Duodenal mucosa (tissue), 2 donors: ENCODE data around the gene STUB1.
A peak's percentile ranks its signal among the peaks of the same experiment; 100 is the strongest.

ENCODE experiments used
- H3K27ac ChIP-seq: one replicate; pipeline ENCODE4 v1.7.0; 2013; ENCODE audit warnings: low read depth, low read length
- H3K27me3 ChIP-seq, 2 donors: one replicate each; pipeline ENCODE4 v1.7.0; 2013; ENCODE audit warnings: low read length in 2 of 2, control low read depth in 1 of 2; ENCODE audit not compliant: insufficient read depth in 2 of 2, control insufficient read depth in 1 of 2
- H3K36me3 ChIP-seq, 2 donors: one replicate each; pipeline ENCODE4 v1.7.0; 2013; ENCODE audit warnings: low read length in 2 of 2, control low read depth in 1 of 2; ENCODE audit not compliant: insufficient read depth in 2 of 2, control insufficient read depth in 1 of 2
- H3K4me1 ChIP-seq, 2 donors: one replicate each; pipeline ENCODE4 v1.7.0; 2013; ENCODE audit warnings: low read length in 2 of 2, control low read depth in 1 of 2; ENCODE audit not compliant: insufficient read depth in 2 of 2, control insufficient read depth in 1 of 2
- H3K4me3 ChIP-seq, 2 donors: one replicate each; pipeline ENCODE4 v1.7.0; 2013; ENCODE audit warnings: low read length in 2 of 2, low read depth in 1 of 2
- H3K9ac ChIP-seq, 2 donors: one replicate each; pipeline ENCODE4 v1.7.0; 2013; ENCODE audit warnings: low read length in 2 of 2, low read depth in 1 of 2
- H3K9me3 ChIP-seq, 2 donors: one replicate each; pipeline ENCODE4 v1.7.0; 2013; ENCODE audit warnings: low read length in 2 of 2, control low read depth in 1 of 2; ENCODE audit not compliant: control insufficient read depth in 1 of 2

STUB1 gene

GRCh38 chr16:672851-673250 lies 7.4 kb upstream of the STUB1 start:
- H3K4me3 ChIP-seq = no peak overlapping the region
- no peak overlapping the region for H3K9ac ChIP-seq
- peaks cover 22 to 49% of the 10 kb centered on the region in 2 donors for H3K36me3 ChIP-seq
- H3K9me3 ChIP-seq = no peaks in the 10 kb centered on the region
- H3K4me1 ChIP-seq = peaks cover 24 to 31% of the 10 kb centered on the region in 2 donors
- no peak overlapping the region for H3K27ac ChIP-seq
- no peaks in the 10 kb centered on the region for H3K27me3 ChIP-seq

GRCh38 chr16:673399-673991 lies 6.7 kb upstream of the STUB1 start:
- Histone ChIP-seq H3K9ac (no peak overlapping the region), H3K27me3 (no peaks in the 10 kb centered on the region), H3K36me3 (peaks cover 22 to 49% of the 10 kb centered on the region in 2 donors), H3K9me3 (no peaks in the 10 kb centered on the region), H3K4me3 (no peak overlapping the region), H3K4me1 (peaks cover 24 to 31% of the 10 kb centered on the region in 2 donors), H3K27ac (no peak overlapping the region)

- Histone ChIP-seq H3K27ac (no peak overlapping the region), H3K27me3 (no peaks in the 10 kb centered on the region), H3K4me1 (peaks cover 17 to 22% of the 10 kb centered on the region in 2 donors), H3K9ac (no peak overlapping the region), H3K9me3 (no peaks in the 10 kb centered on the region), H3K4me3 (no peak overlapping the region), H3K36me3 (peaks cover 22 to 48% of the 10 kb centered on the region in 2 donors)
Measured at GRCh38 chr16:674214-674881, 5.9 kb upstream of the STUB1 start.

- Histone ChIP-seq H3K36me3 (peaks cover 17 to 39% of the 10 kb centered on the region in 2 donors), H3K4me1 (peaks cover 15 to 22% of the 10 kb centered on the region in 2 donors), H3K9ac (peak within 1 kb of the TSS; percentile 43 to 51), H3K27me3 (no peaks in the 10 kb centered on the region), H3K4me3 (peak within 1 kb of the TSS; percentile 40 to 57), H3K9me3 (no peaks in the 10 kb centered on the region), H3K27ac (no peak within 1 kb of the TSS)
Measured at GRCh38 chr16:674968-675883, 5.0 kb upstream of the STUB1 start, which contains the start of gene RHBDL1. Gene RHBDL1, plus strand, starts transcription at chr16:675671. Its CDS starts 120 bp downstream, at chr16:675791.

- Histone ChIP-seq H3K36me3 (peaks cover 10 to 31% of the 10 kb centered on the region in 2 donors), H3K9me3 (no peaks in the 10 kb centered on the region), H3K4me3 (peak overlapping the region in 1 of 2 donors; percentile 40), H3K4me1 (peaks cover 18 to 25% of the 10 kb centered on the region in 2 donors), H3K9ac (peak overlapping the region; percentile 43 to 51), H3K27ac (no peak overlapping the region), H3K27me3 (no peaks in the 10 kb centered on the region)
Measured at GRCh38 chr16:675884-676564, 4.2 kb upstream of the STUB1 start.

GRCh38 chr16:676565-676902 lies 3.7 kb upstream of the STUB1 start:
- no peak overlapping the region for H3K4me3 ChIP-seq
- peak overlapping the region in 1 of 2 donors; percentile 43 for H3K9ac ChIP-seq
- H3K27me3 ChIP-seq = no peaks in the 10 kb centered on the region
- H3K36me3 ChIP-seq = peaks cover 11 to 29% of the 10 kb centered on the region in 2 donors
- no peak overlapping the region for H3K27ac ChIP-seq
- H3K4me1 ChIP-seq = peaks cover 23 to 30% of the 10 kb centered on the region in 2 donors
- no peaks in the 10 kb centered on the region for H3K9me3 ChIP-seq

- Histone ChIP-seq H3K27ac (no peak overlapping the region), H3K4me1 (peaks cover 27 to 34% of the 10 kb centered on the region in 2 donors), H3K9me3 (no peaks in the 10 kb centered on the region), H3K36me3 (peaks cover 14 to 29% of the 10 kb centered on the region in 2 donors), H3K9ac (peak overlapping the region in 1 of 2 donors; percentile 43), H3K4me3 (peak overlapping the region in 1 of 2 donors; percentile 35), H3K27me3 (no peaks in the 10 kb centered on the region)
Measured at GRCh38 chr16:676913-677312, 3.3 kb upstream of the STUB1 start.

- H3K36me3 ChIP-seq = peaks cover 16 to 29% of the 10 kb centered on the region in 2 donors
- peak overlapping the region in 1 of 2 donors; percentile 35 for H3K4me3 ChIP-seq
- peaks cover 29 to 41% of the 10 kb centered on the region in 2 donors for H3K4me1 ChIP-seq
- no peaks in the 10 kb centered on the region for H3K9me3 ChIP-seq
- no peak overlapping the region for H3K9ac ChIP-seq
- H3K27me3 ChIP-seq = no peaks in the 10 kb centered on the region
- no peak overlapping the region for H3K27ac ChIP-seq
Measured at GRCh38 chr16:677316-678190, 2.7 kb upstream of the STUB1 start.

GRCh38 chr16:678209-678857 lies 1.9 kb upstream of the STUB1 start:
- H3K4me1 ChIP-seq = peaks cover 32 to 48% of the 10 kb centered on the region in 2 donors

More at GRCh38 chr16:678209-678857, 1.9 kb upstream of the STUB1 start:
- no peaks in the 10 kb centered on the region for H3K27me3 ChIP-seq
- no peaks in the 10 kb centered on the region for H3K9me3 ChIP-seq
- no peak overlapping the region for H3K27ac ChIP-seq
- H3K36me3 ChIP-seq = peaks cover 18 to 29% of the 10 kb centered on the region in 2 donors
- H3K9ac ChIP-seq = no peak overlapping the region
- H3K4me3 ChIP-seq = no peak overlapping the region
